ENCODE measurements around the gene CLEC4E. TPM values are rescaled to one million over a fixed set of nuclear protein-coding genes. Genes with fewer than 3 reads are reported as not detected.

Gene CLEC4E
- total RNA-seq, 6 experiments from 2014 or later = not detected

GRCh38 chr12:8517971-8518370, 22.7 kb downstream of the CLEC4E start:
- DNase-seq = no peak
- H3K4me3 Mint-ChIP-seq = no peak overlapping the region
- TF ChIP-seq CTCF (IDR thresholded peaks at IDR 0.05) = no peak
- H3K9me3 Mint-ChIP-seq = no peaks in the 10 kb centered on the region; the same call in 1 of the 2 replicates
- no peaks in the 10 kb centered on the region for H3K27me3 Mint-ChIP-seq (ENCODE audit: insufficient read depth)
- H3K27ac Mint-ChIP-seq = no peak overlapping the region
- no peaks in the 10 kb centered on the region for H3K36me3 Mint-ChIP-seq (ENCODE audit: low read depth)
- no peaks in the 10 kb centered on the region for H3K4me1 Mint-ChIP-seq (ENCODE audit: low read depth)

GRCh38 chr12:8513256-8513655, 27.4 kb downstream of the CLEC4E start, which contains the start of gene CLEC4D:
TSS of gene CLEC4D (plus strand) at chr12:8513503. CDS start at chr12:8513733, 230 bp downstream.
- H3K27ac Mint-ChIP-seq = no peak within 1 kb of the TSS
- H3K36me3 Mint-ChIP-seq (ENCODE audit: low read depth) = no peaks in the 10 kb centered on the region
- no peaks in the 10 kb centered on the region; the same call in 1 of the 2 replicates for H3K27me3 Mint-ChIP-seq (ENCODE audit: insufficient read depth)
- H3K9me3 Mint-ChIP-seq = peaks cover 12% of the 10 kb centered on the region; the same call in 1 of the 2 replicates
- TF ChIP-seq CTCF (IDR thresholded peaks at IDR 0.05) = no peak
- H3K4me1 Mint-ChIP-seq (ENCODE audit: low read depth) = no peaks in the 10 kb centered on the region
- no peak within 1 kb of the TSS for H3K4me3 Mint-ChIP-seq
- no peak for DNase-seq

- Mint-ChIP-seq H3K4me1 (ENCODE audit: low read depth) (no peaks in the 10 kb centered on the region), H3K27ac (no peak overlapping the region), H3K27me3 (ENCODE audit: insufficient read depth) (no peaks in the 10 kb centered on the region; the same call in 1 of the 2 replicates), H3K9me3 (peaks cover 12% of the 10 kb centered on the region; the same call in 1 of the 2 replicates), H3K4me3 (no peak overlapping the region), H3K36me3 (ENCODE audit: low read depth) (no peaks in the 10 kb centered on the region)
- no peak for DNase-seq
- no peak for TF ChIP-seq CTCF (IDR thresholded peaks at IDR 0.05)
Measured at GRCh38 chr12:8508910-8509841, 31.5 kb downstream of the CLEC4E start.

GRCh38 chr12:8508223-8508622, 32.5 kb downstream of the CLEC4E start:
- H3K4me1 Mint-ChIP-seq (ENCODE audit: low read depth) = no peaks in the 10 kb centered on the region
- TF ChIP-seq CTCF (IDR thresholded peaks at IDR 0.05) = no peak
- H3K4me3 Mint-ChIP-seq = no peak overlapping the region
- DNase-seq = no peak
- no peaks in the 10 kb centered on the region; the same call in 1 of the 2 replicates for H3K27me3 Mint-ChIP-seq (ENCODE audit: insufficient read depth)
- H3K36me3 Mint-ChIP-seq (ENCODE audit: low read depth) = no peaks in the 10 kb centered on the region
- peaks cover 12% of the 10 kb centered on the region; the same call in 1 of the 2 replicates for H3K9me3 Mint-ChIP-seq
- no peak overlapping the region for H3K27ac Mint-ChIP-seq

GRCh38 chr12:8507596-8507995, 33.1 kb downstream of the CLEC4E start:
- no peaks in the 10 kb centered on the region for H3K36me3 Mint-ChIP-seq (ENCODE audit: low read depth)
- TF ChIP-seq CTCF (IDR thresholded peaks at IDR 0.05) = no peak
- H3K4me3 Mint-ChIP-seq = no peak overlapping the region
- no peaks in the 10 kb centered on the region for H3K4me1 Mint-ChIP-seq (ENCODE audit: low read depth)
- no peak overlapping the region for H3K27ac Mint-ChIP-seq
- H3K27me3 Mint-ChIP-seq (ENCODE audit: insufficient read depth) = no peaks in the 10 kb centered on the region; the same call in 1 of the 2 replicates
- peaks cover 12% of the 10 kb centered on the region; the same call in 1 of the 2 replicates for H3K9me3 Mint-ChIP-seq
- no peak for DNase-seq
